K562 treated with DMSO at 1 percent for 24 hours (cell line): ENCODE results near the gene ANKRA2. TPM values are rescaled to one million over a fixed set of nuclear protein-coding genes. Genes with fewer than 3 reads are reported as not detected.

Experiments
- total RNA-seq: library from RNA; unstranded; fragments of 300-600 nt; gene quantifications from 2 replicates; pipeline ENCODE4 v1.2.3, GENCODE V29; 2022; ENCODE audit warnings: low read depth; ENCODE audit not compliant: insufficient read depth

ANKRA2 gene, protein sequence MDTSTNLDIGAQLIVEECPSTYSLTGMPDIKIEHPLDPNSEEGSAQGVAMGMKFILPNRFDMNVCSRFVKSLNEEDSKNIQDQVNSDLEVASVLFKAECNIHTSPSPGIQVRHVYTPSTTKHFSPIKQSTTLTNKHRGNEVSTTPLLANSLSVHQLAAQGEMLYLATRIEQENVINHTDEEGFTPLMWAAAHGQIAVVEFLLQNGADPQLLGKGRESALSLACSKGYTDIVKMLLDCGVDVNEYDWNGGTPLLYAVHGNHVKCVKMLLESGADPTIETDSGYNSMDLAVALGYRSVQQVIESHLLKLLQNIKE
- total RNA-seq = 11.0 and 14.3 TPM in 2 replicates

DNA sequence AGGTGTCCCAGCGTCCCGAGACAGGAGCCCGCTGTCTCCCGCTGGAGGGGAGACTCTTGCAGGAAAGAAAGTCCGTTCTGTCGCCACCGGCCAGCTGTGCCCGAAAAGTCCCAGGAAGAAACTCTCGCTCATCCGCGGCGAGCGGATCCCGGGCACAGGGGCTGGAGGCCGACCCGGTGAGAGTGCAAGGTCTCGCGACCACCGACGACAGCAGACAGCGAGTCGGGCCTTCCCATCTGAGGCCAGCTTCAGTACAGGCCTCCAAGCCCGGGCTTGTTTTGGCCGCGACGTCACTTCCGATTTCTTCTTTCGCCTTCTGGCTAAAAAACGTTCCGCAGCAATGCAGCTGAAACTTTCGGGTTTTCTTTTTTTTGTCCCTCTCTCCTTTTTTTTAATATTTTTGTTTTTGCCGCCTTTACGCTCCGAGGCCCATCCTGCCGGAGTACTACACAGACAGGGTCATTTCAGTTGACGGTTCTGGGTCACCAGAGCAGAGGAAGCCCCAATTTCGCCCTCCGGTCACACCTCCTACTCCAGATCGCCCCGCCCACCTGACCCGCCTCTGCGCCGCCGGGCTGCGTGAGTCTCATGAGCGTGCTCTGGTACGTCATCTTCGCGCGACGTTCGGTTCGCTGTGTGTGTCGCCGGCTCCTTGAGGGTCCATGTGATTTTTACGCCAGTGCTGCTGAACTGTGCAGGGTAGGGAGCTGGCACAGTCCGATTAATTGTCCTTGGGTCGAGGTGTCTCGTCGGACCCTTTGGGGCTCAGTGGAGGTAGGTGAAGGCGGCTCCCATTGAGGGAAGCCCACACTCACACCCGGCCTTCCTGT, at the start of gene ANKRA2, which contains the start of gene UTP15:
Gene ANKRA2 (minus strand): TSS at position 501 of the 830 bp plus-strand sequence. CDS start 2,758 bp downstream, outside the sequence.
Gene UTP15 (plus strand): TSS at position 605 of the 830 bp plus-strand sequence. CDS start 1,602 bp downstream, outside the sequence.

Other genes starting within 250 kb of the ANKRA2 start
- gene FOXD1, start 116.9 kb downstream of the ANKRA2 start, total RNA-seq = 0.28 and 0.63 TPM in 2 replicates
- 569 and 580 TPM in 2 replicates for gene BTF3, start 67.2 kb downstream of the ANKRA2 start, total RNA-seq
- gene UTP15, start 104 bp upstream of the ANKRA2 start, total RNA-seq = 2.5 and 4.8 TPM in 2 replicates
- not detected in 2 replicates for gene ARHGEF28, start 60.6 kb upstream of the ANKRA2 start, total RNA-seq